Neural progenitor cell (in vitro differentiated cells): ENCODE results near the gene PADI1.

Source experiments
- EZH2 ChIP-seq: fragments of 200-600 bp; sonication (generic); IDR thresholded peaks from 2 replicates; pipeline ENCODE4 v1.6.1; 2017; ENCODE audit warnings: antibody characterized with exemption, mild to moderate bottlenecking, moderate library complexity
- EZH2phosphoT487 ChIP-seq: fragments of 200-600 bp; sonication (generic); IDR thresholded peaks from 2 replicates; pipeline ENCODE4 v1.6.1; 2017; ENCODE audit warnings: antibody characterized with exemption
- TF ChIP-seq, protein P1 (sequence below): fragments of 200-600 bp; sonication (generic); IDR thresholded peaks from 2 replicates; pipeline ENCODE4 v1.5.1; 2017; ENCODE audit warnings: antibody characterized with exemption, mild to moderate bottlenecking

DNA sequence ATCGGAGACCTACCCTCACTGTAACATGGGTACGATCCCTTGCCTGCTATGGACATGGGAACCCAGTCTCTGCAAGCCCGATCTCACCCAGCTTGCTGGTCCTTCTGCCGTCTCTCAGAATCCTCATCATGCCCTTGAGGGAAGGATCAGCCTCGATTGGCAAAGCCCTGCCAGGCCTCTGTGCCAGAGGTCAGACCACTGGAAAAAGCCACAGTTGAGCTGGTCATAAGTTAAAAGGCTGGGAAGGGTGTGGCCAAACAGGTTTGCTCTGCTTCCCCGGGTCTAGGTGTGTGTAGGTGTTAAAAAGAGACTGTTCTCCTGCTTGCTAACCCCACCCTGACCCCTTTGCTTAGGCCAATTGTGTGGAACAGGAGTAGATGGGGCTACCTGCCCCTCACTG is 24.5 kb downstream of the PADI1 start:
- TF ChIP-seq, protein P1, sequence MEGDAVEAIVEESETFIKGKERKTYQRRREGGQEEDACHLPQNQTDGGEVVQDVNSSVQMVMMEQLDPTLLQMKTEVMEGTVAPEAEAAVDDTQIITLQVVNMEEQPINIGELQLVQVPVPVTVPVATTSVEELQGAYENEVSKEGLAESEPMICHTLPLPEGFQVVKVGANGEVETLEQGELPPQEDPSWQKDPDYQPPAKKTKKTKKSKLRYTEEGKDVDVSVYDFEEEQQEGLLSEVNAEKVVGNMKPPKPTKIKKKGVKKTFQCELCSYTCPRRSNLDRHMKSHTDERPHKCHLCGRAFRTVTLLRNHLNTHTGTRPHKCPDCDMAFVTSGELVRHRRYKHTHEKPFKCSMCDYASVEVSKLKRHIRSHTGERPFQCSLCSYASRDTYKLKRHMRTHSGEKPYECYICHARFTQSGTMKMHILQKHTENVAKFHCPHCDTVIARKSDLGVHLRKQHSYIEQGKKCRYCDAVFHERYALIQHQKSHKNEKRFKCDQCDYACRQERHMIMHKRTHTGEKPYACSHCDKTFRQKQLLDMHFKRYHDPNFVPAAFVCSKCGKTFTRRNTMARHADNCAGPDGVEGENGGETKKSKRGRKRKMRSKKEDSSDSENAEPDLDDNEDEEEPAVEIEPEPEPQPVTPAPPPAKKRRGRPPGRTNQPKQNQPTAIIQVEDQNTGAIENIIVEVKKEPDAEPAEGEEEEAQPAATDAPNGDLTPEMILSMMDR = no peak
- TF ChIP-seq EZH2 = no peak
- no peak for TF ChIP-seq EZH2phosphoT487
